ENCODE measurements around the gene LIG1. TPM values are rescaled to one million over a fixed set of nuclear protein-coding genes. Genes with fewer than 3 reads are reported as not detected.

LIG1 gene
- total and polyA plus RNA-seq, 2 of the 13 experiments (the other 11 are each of a cell fraction or from before 2014, with no cell fraction given): 20.1 to 64.4 TPM

GRCh38 chr19:48183356-48183755, 13.2 kb upstream of the LIG1 start:
- ChIA-PET CTCF (ENCODE audit: low intra/inter-chr PET ratio, low total read pairs) (no interaction called here), POLR2A (no interaction called here)
- Histone ChIP-seq H3K27me3 (ENCODE audit: control insufficient read depth in 1 of 2, insufficient read depth in 2 of 2, low read length in 2 of 2) (no peaks in the 10 kb centered on the region), H3K9ac (ENCODE audit: insufficient read depth, low read depth, low read length) (no peak overlapping the region), H4K20me1 (ENCODE audit: insufficient read depth, low read length) (no peaks in the 10 kb centered on the region), H3K4me2 (ENCODE audit: low read depth, low read length) (no peak overlapping the region), H2AFZ (ENCODE audit: low read length) (no peak overlapping the region), H3K27ac (ENCODE audit: extremely low read length, insufficient read depth, low read length) (no peak overlapping the region), H3K36me3 (replicated peaks in 1 of 2; ENCODE audit: control insufficient read depth in 1 of 2, insufficient read depth in 2 of 2, low read length in 2 of 2) (no peaks in the 10 kb centered on the region), H3K4me3 (replicated peaks in 1 of 3; ENCODE audit: insufficient read depth in 1 of 3, low read depth in 2 of 3, low read length in 3 of 3) (no peak overlapping the region), H3K79me2 (ENCODE audit: insufficient read depth, low read length) (no peaks in the 10 kb centered on the region), H3K4me1 (ENCODE audit: insufficient read depth, low read length) (no peaks in the 10 kb centered on the region), H3K9me3 (ENCODE audit: low read length) (peaks cover 9% of the 10 kb centered on the region)
- no peak for FAIRE-seq
- ATAC-seq: no peak
- no TSS peak for BruUV-seq (replicated peaks)
- no peak for DNase-seq (ENCODE audit: low spot score)
- no peak for TF ChIP-seq ZNF749 (CRISPR knock-in tag; IDR thresholded peaks at IDR 0.05; ENCODE audit: borderline replicate concordance)
- no peak for TF ChIP-seq ZSCAN12 (CRISPR knock-in tag; IDR thresholded peaks at IDR 0.05)
- no peak for TF ChIP-seq ZNF30 (CRISPR knock-in tag; IDR thresholded peaks at IDR 0.05)
- in situ Hi-C loops (cut with HindIII; ENCODE audit: extremely low pct_ligation_motif_present, low pct_unique_long_range_greater_than_20kb) (no loop called here), intact Hi-C loops (cut with micrococcal nuclease; ENCODE audit: unreplicated experiment) (no loop called here)
- 94% methylated on average over 9 of the region's 9 CpGs for WGBS (ENCODE audit: low lambda C conversion rate)

DNA sequence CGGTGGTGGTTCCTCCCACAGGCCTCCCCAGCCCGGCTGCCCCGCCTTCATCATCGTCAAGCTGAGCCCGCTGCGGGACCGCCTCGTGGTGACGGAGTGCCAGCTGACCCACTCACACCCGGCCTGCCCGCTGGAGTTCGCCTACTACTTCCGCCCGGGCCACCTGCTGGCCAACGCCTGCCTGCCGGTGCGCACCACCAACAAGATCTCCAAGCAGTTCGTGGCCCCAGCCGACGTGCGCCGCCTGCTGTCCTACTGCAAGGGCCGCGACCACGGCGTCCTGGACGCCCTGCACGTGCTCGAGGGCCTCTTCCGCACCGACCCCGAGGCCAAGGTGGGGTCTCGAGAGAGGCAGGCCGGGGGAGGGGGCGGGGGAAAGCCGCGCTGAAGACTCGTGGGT, 12.3 kb upstream of the LIG1 start:
- Histone ChIP-seq H3K4me3 (replicated peaks in 1 of 3; ENCODE audit: insufficient read depth in 1 of 3, low read depth in 2 of 3, low read length in 3 of 3) (no peak overlapping the region), H3K36me3 (replicated peaks in 1 of 2; ENCODE audit: control insufficient read depth in 1 of 2, insufficient read depth in 2 of 2, low read length in 2 of 2) (no peaks in the 10 kb centered on the region), H3K79me2 (ENCODE audit: insufficient read depth, low read length) (no peaks in the 10 kb centered on the region), H3K4me1 (ENCODE audit: insufficient read depth, low read length) (no peaks in the 10 kb centered on the region), H3K27me3 (ENCODE audit: control insufficient read depth in 1 of 2, insufficient read depth in 2 of 2, low read length in 2 of 2) (no peaks in the 10 kb centered on the region), H3K27ac (ENCODE audit: extremely low read length, insufficient read depth, low read length) (no peak overlapping the region), H3K9ac (ENCODE audit: insufficient read depth, low read depth, low read length) (no peak overlapping the region), H3K4me2 (ENCODE audit: low read depth, low read length) (no peak overlapping the region), H4K20me1 (ENCODE audit: insufficient read depth, low read length) (no peaks in the 10 kb centered on the region), H2AFZ (ENCODE audit: low read length) (no peak overlapping the region), H3K9me3 (ENCODE audit: low read length) (peaks cover 9% of the 10 kb centered on the region)
- FAIRE-seq (no peak), DNase-seq (ENCODE audit: low spot score) (no peak), ATAC-seq (no peak; the same call in 2 of the 3 replicates)
- POLR2A ChIA-PET: no interaction called here
- CTCF ChIA-PET (ENCODE audit: low intra/inter-chr PET ratio, low total read pairs): no interaction called here
- BruUV-seq (replicated peaks): no TSS peak
- in situ Hi-C loops (cut with HindIII; ENCODE audit: extremely low pct_ligation_motif_present, low pct_unique_long_range_greater_than_20kb): no loop called here
- intact Hi-C loops (cut with micrococcal nuclease; ENCODE audit: unreplicated experiment): no loop called here
- TF ChIP-seq RERE (CRISPR knock-in tag; IDR thresholded peaks at IDR 0.05; ENCODE audit: low read depth) (no peak), ZNF138 (CRISPR knock-in tag; IDR thresholded peaks at IDR 0.05; ENCODE audit: low read depth) (no peak), BHLHE40 (IDR thresholded peaks at IDR 0.05; ENCODE audit: low read length) (no peak), POGZ (CRISPR knock-in tag; IDR thresholded peaks at IDR 0.05) (no peak)
- TF ChIP-seq, protein P1, sequence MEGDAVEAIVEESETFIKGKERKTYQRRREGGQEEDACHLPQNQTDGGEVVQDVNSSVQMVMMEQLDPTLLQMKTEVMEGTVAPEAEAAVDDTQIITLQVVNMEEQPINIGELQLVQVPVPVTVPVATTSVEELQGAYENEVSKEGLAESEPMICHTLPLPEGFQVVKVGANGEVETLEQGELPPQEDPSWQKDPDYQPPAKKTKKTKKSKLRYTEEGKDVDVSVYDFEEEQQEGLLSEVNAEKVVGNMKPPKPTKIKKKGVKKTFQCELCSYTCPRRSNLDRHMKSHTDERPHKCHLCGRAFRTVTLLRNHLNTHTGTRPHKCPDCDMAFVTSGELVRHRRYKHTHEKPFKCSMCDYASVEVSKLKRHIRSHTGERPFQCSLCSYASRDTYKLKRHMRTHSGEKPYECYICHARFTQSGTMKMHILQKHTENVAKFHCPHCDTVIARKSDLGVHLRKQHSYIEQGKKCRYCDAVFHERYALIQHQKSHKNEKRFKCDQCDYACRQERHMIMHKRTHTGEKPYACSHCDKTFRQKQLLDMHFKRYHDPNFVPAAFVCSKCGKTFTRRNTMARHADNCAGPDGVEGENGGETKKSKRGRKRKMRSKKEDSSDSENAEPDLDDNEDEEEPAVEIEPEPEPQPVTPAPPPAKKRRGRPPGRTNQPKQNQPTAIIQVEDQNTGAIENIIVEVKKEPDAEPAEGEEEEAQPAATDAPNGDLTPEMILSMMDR (CRISPR knock-in tag; IDR thresholded peaks at IDR 0.05): peak; percentile 12; the same call in 1 of the 2 replicates
- TF ChIP-seq, protein P2, sequence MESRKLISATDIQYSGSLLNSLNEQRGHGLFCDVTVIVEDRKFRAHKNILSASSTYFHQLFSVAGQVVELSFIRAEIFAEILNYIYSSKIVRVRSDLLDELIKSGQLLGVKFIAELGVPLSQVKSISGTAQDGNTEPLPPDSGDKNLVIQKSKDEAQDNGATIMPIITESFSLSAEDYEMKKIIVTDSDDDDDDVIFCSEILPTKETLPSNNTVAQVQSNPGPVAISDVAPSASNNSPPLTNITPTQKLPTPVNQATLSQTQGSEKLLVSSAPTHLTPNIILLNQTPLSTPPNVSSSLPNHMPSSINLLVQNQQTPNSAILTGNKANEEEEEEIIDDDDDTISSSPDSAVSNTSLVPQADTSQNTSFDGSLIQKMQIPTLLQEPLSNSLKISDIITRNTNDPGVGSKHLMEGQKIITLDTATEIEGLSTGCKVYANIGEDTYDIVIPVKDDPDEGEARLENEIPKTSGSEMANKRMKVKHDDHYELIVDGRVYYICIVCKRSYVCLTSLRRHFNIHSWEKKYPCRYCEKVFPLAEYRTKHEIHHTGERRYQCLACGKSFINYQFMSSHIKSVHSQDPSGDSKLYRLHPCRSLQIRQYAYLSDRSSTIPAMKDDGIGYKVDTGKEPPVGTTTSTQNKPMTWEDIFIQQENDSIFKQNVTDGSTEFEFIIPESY (CRISPR knock-in tag; IDR thresholded peaks at IDR 0.05): peak; percentile 48; the same call in 1 of the 2 replicates
- 97% methylated on average over 16 of the region's 38 CpGs for WGBS (ENCODE audit: low lambda C conversion rate)
